Ovary (tissue), 3 donors: ENCODE data around the gene DGKD.

Experiments
- CTCF ChIP-seq, 3 donors: fragments of 450-650 bp in 2 of 3; fragments of 200-600 bp in 1 of 3; IDR thresholded peaks; one replicate each; pipeline versions ENCODE4 v1.5.1 to v1.8.0; 2016 to 2022; ENCODE audit warnings: antibody characterized with exemption in 3 of 3, mild to moderate bottlenecking in 1 of 3
- POLR2A ChIP-seq: fragments of 450-650 bp; IDR thresholded peaks from one replicate; pipeline ENCODE4 v1.6.1; 2017; ENCODE audit warnings: antibody characterized with exemption, mild to moderate bottlenecking, moderate library complexity
- donor health status: DM: no; HTN: no; CAD: no.

GRCh38 chr2:233453916-233454315 is 99.6 kb downstream of the DGKD start:
- TF ChIP-seq CTCF (IDR thresholded peaks at IDR 0.05), result no peak
- TF ChIP-seq POLR2A, result no peak
